Liver (tissue), 9 donors: Measurements from ENCODE around the gene WFDC2. TPM values are rescaled to one million over a fixed set of nuclear protein-coding genes. Genes with fewer than 3 reads are reported as not detected.

Source experiments
- DNase-seq: peaks from one replicate; pipeline ENCODE4 v3.0.0-alpha.2; 2017; ENCODE audit warnings: low spot score
- H3K27ac ChIP-seq, 2 donors: one replicate each; pipeline ENCODE4 v1.7.0; 2013; ENCODE audit warnings: inconsistent platforms in 2 of 2, low read length in 2 of 2, control low read depth in 1 of 2, low read depth in 1 of 2, mild to moderate bottlenecking in 1 of 2
- H3K27me3 ChIP-seq, 4 donors: one replicate each; pipeline versions ENCODE4 v1.6.1 to v1.7.0; 2013; ENCODE audit warnings: low read length in 3 of 4, inconsistent platforms in 1 of 4, mild to moderate bottlenecking in 1 of 4, moderate library complexity in 1 of 4; ENCODE audit not compliant: control insufficient read depth in 4 of 4, insufficient read depth in 4 of 4
- H3K36me3 ChIP-seq, 4 donors: one replicate each; pipeline versions ENCODE4 v1.6.1 to v1.7.0; 2013; ENCODE audit warnings: low read length in 3 of 4, mild to moderate bottlenecking in 3 of 4, low read depth in 1 of 4, moderate library complexity in 1 of 4; ENCODE audit not compliant: control insufficient read depth in 4 of 4, insufficient read depth in 3 of 4
- H3K4me1 ChIP-seq, 4 donors: one replicate each; pipeline versions ENCODE4 v1.6.1 to v1.7.0; 2013; ENCODE audit warnings: low read length in 3 of 4, mild to moderate bottlenecking in 3 of 4, moderate library complexity in 1 of 4; ENCODE audit not compliant: control insufficient read depth in 4 of 4, insufficient read depth in 4 of 4
- H3K4me3 ChIP-seq, 3 donors: one replicate each; pipeline versions ENCODE4 v1.6.1 to v1.7.0; 2013; ENCODE audit warnings: low read length in 3 of 3, control low read depth in 1 of 3, low read depth in 1 of 3, mild to moderate bottlenecking in 1 of 3
- H3K9ac ChIP-seq, 2 donors: one replicate each; pipeline ENCODE4 v1.7.0; 2013; ENCODE audit warnings: low read length in 2 of 2, mild to moderate bottlenecking in 2 of 2, moderate library complexity in 2 of 2, control low read depth in 1 of 2, low read depth in 1 of 2
- H3K9me3 ChIP-seq, 4 donors: one replicate each; pipeline versions ENCODE4 v1.6.1 to v1.7.0; 2013; ENCODE audit warnings: low read length in 3 of 4; ENCODE audit not compliant: control insufficient read depth in 4 of 4
- ATF3 ChIP-seq: IDR thresholded peaks from 2 replicates; pipeline ENCODE4 v1.6.1; 2016; ENCODE audit warnings: antibody characterized with exemption
- EGR1 ChIP-seq, 2 donors: IDR thresholded peaks; 2 replicates each; pipeline ENCODE4 v1.6.1; 2016 to 2018; ENCODE audit warnings: antibody characterized with exemption in 2 of 2, low read depth in 2 of 2
- FOXA2 ChIP-seq: IDR thresholded peaks from 2 replicates; pipeline ENCODE4 v1.6.1; 2016; ENCODE audit warnings: antibody characterized with exemption
- GABPA ChIP-seq, 2 donors: IDR thresholded peaks in 1 of 2; conservative IDR thresholded peaks in 1 of 2; 2 replicates each; pipeline ENCODE4 v1.6.1; 2016; ENCODE audit warnings: antibody characterized with exemption in 2 of 2, mild to moderate bottlenecking in 1 of 2, moderate library complexity in 1 of 2
- HNF4A ChIP-seq, 2 donors: conservative IDR thresholded peaks; 2 replicates each; pipeline ENCODE4 v1.6.1; 2016; ENCODE audit warnings: antibody characterized with exemption in 2 of 2, mild to moderate bottlenecking in 2 of 2
- HNF4G ChIP-seq: IDR thresholded peaks from 2 replicates; pipeline ENCODE4 v1.6.1; 2016; ENCODE audit warnings: antibody characterized with exemption
- JUND ChIP-seq, 2 donors: IDR thresholded peaks; 2 replicates each; pipeline ENCODE4 v1.6.1; 2016; ENCODE audit warnings: antibody characterized with exemption in 2 of 2
- MAX ChIP-seq: IDR thresholded peaks from 2 replicates; pipeline ENCODE4 v1.6.1; 2016; ENCODE audit warnings: antibody characterized with exemption
- NR2F2 ChIP-seq: IDR thresholded peaks from 2 replicates; pipeline ENCODE4 v1.6.1; 2016; ENCODE audit warnings: antibody characterized with exemption
- RAD21 ChIP-seq, 2 donors: IDR thresholded peaks; 2 replicates each; pipeline ENCODE4 v1.6.1; 2016; ENCODE audit warnings: antibody characterized with exemption in 2 of 2, mild to moderate bottlenecking in 2 of 2
- RXRA ChIP-seq, 2 donors: IDR thresholded peaks; 2 replicates each; pipeline ENCODE4 v1.6.1; 2017 to 2018; ENCODE audit warnings: antibody characterized with exemption in 2 of 2, mild to moderate bottlenecking in 1 of 2
- SP1 ChIP-seq: IDR thresholded peaks from 2 replicates; pipeline ENCODE4 v1.6.1; 2018; ENCODE audit warnings: antibody characterized with exemption, mild to moderate bottlenecking
- TAF1 ChIP-seq: conservative IDR thresholded peaks from 2 replicates; pipeline ENCODE4 v1.6.1; 2016; ENCODE audit warnings: antibody characterized with exemption, mild to moderate bottlenecking
- YY1 ChIP-seq: IDR thresholded peaks from 2 replicates; pipeline ENCODE4 v1.6.1; 2016; ENCODE audit warnings: antibody characterized with exemption, mild to moderate bottlenecking
- ZBTB33 ChIP-seq: IDR thresholded peaks from 2 replicates; pipeline ENCODE4 v1.6.1; 2016; ENCODE audit warnings: antibody characterized with exemption
- WGBS: extraction: QIAGEN DNeasy Blood & Tissue Kit; methylation state at CpG from one replicate; pipeline ENCODE4 v1.1.7; 2013; 5-methylcytosine and 5-hydroxymethylcytosine counted together
- polyA plus RNA-seq, 2 donors: library from polyadenylated mRNA; stranded (reverse) in 1 of 2; unstranded in 1 of 2; fragments of 200-250 nt in 1 of 2; fragments of >200 nt in 1 of 2; fragmentation: Nextera tagmentation in 1 of 2; extraction: Ambion mirVana in 1 of 2; gene quantifications; one replicate each; pipeline versions ENCODE4 v1.2.1 to v1.2.3, GENCODE V29; 2013 to 2015
- total RNA-seq, 2 donors: library from RNA; depleted of rRNA; stranded (reverse); fragments of >200 nt; gene quantifications; one replicate each; pipeline ENCODE4 v1.2.3, GENCODE V29; 2014
- TF ChIP-seq, protein P1 (sequence below): fragments of 150-350 bp; IDR thresholded peaks from 2 replicates; pipeline ENCODE4 v1.5.1; 2017; ENCODE audit warnings: improper control_type of control experiment, low read depth, low read length; ENCODE audit not compliant: missing input control
- donor health status: healthy.
- donor health status: healthy.
- donor health status: healthy.
- donor health status: healthy.
- donor health status: healthy.

WFDC2 gene
- total and polyA plus RNA-seq, 4 donors, result 1.3 to 1.8 TPM; not detected in 2

GRCh38 chr20:45501600-45501999 lies 32.0 kb downstream of the WFDC2 start:
- Histone ChIP-seq H3K4me1 (peaks cover 0 to 3% (median 0%) of the 10 kb centered on the region in 4 donors), H3K9ac (no peak overlapping the region), H3K27me3 (peaks cover 0 to 6% (median under 1%) of the 10 kb centered on the region in 4 donors), H3K27ac (no peak overlapping the region), H3K36me3 (no peaks in the 10 kb centered on the region), H3K9me3 (no peaks in the 10 kb centered on the region), H3K4me3 (no peak overlapping the region)
- TF ChIP-seq RAD21 (IDR thresholded peaks at IDR 0.05) (no peak), RXRA (IDR thresholded peaks at IDR 0.05) (no peak)
- 69% methylated on average over 1 of the region's 1 CpG for WGBS
- DNase-seq, result no peak

GRCh38 chr20:45502561-45502960 lies 33.0 kb downstream of the WFDC2 start:
- H3K27ac ChIP-seq, result no peak overlapping the region
- 48% methylated on average over 1 of the region's 1 CpG for WGBS
- H3K4me1 ChIP-seq, result peaks cover 0 to 3% (median 0%) of the 10 kb centered on the region in 4 donors
- H3K4me3 ChIP-seq, result no peak overlapping the region
- no peak overlapping the region for H3K9ac ChIP-seq
- no peak for DNase-seq
- no peaks in the 10 kb centered on the region for H3K36me3 ChIP-seq
- no peak for TF ChIP-seq FOXA2
- no peak for TF ChIP-seq RXRA (IDR thresholded peaks at IDR 0.05)
- TF ChIP-seq MAX, result no peak
- no peak for TF ChIP-seq HNF4A (conservative IDR thresholded peaks at IDR 0.05)
- no peak for TF ChIP-seq NR2F2
- TF ChIP-seq GABPA (IDR thresholded peaks at IDR 0.05 in 1 of 2, conservative IDR thresholded peaks at IDR 0.05 in 1 of 2), result no peak
- no peak for TF ChIP-seq EGR1 (IDR thresholded peaks at IDR 0.05; ENCODE audit: low read depth in 2 of 2)
- TF ChIP-seq TAF1, result no peak
- no peak for TF ChIP-seq RAD21 (IDR thresholded peaks at IDR 0.05)
- no peak for TF ChIP-seq YY1
- TF ChIP-seq, protein P1, sequence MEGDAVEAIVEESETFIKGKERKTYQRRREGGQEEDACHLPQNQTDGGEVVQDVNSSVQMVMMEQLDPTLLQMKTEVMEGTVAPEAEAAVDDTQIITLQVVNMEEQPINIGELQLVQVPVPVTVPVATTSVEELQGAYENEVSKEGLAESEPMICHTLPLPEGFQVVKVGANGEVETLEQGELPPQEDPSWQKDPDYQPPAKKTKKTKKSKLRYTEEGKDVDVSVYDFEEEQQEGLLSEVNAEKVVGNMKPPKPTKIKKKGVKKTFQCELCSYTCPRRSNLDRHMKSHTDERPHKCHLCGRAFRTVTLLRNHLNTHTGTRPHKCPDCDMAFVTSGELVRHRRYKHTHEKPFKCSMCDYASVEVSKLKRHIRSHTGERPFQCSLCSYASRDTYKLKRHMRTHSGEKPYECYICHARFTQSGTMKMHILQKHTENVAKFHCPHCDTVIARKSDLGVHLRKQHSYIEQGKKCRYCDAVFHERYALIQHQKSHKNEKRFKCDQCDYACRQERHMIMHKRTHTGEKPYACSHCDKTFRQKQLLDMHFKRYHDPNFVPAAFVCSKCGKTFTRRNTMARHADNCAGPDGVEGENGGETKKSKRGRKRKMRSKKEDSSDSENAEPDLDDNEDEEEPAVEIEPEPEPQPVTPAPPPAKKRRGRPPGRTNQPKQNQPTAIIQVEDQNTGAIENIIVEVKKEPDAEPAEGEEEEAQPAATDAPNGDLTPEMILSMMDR, result no peak
- TF ChIP-seq SP1, result no peak
- no peak for TF ChIP-seq ZBTB33
- no peak for TF ChIP-seq JUND (IDR thresholded peaks at IDR 0.05)
- TF ChIP-seq HNF4G, result no peak
- no peak for TF ChIP-seq ATF3
- peaks cover 0 to 6% (median under 1%) of the 10 kb centered on the region in 4 donors for H3K27me3 ChIP-seq
- H3K9me3 ChIP-seq, result no peaks in the 10 kb centered on the region

DNA sequence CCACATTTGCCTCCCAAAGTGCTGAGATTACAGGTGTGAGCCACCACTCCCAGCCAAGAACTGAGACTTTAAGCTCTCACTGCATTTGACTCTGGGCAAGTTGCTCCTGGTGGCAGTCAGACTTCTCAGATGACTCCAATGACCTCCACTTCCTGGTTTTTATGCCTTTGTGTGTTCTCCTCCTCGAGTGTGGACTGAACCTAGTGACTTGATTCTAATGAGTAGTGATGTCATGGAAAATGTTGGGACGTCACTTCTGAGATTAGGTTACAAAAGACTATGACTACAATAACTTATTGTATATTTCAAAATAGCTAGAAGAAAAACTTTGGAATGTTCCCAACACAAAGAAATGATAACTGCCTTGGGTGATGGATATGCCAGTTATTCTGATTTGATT lies 33.9 kb downstream of the WFDC2 start:
- no peak overlapping the region for H3K9ac ChIP-seq
- TF ChIP-seq TAF1, result no peak
- TF ChIP-seq, protein P1, result no peak
- no peak for TF ChIP-seq FOXA2
- TF ChIP-seq ATF3, result no peak
- no peak for TF ChIP-seq RXRA (IDR thresholded peaks at IDR 0.05)
- no peak for TF ChIP-seq JUND (IDR thresholded peaks at IDR 0.05)
- no peak for TF ChIP-seq NR2F2
- DNase-seq, result no peak
- 48% methylated on average over 2 of the region's 2 CpGs for WGBS
- H3K27me3 ChIP-seq, result peaks cover 0 to 10% (median under 1%) of the 10 kb centered on the region in 4 donors
- no peak overlapping the region for H3K4me3 ChIP-seq
- H3K9me3 ChIP-seq, result no peaks in the 10 kb centered on the region
- no peaks in the 10 kb centered on the region for H3K36me3 ChIP-seq
- no peak overlapping the region for H3K27ac ChIP-seq
- peaks cover 0 to 3% (median 0%) of the 10 kb centered on the region in 4 donors for H3K4me1 ChIP-seq
